GM12891 (cell line): ENCODE measurements around the gene NOL9.

Experiments used
- POLR2A ChIP-seq: IDR thresholded peaks from 2 replicates; pipeline ENCODE4 v1.6.1; 2011; ENCODE audit warnings: low read depth, low read length, control low read depth
- TAF1 ChIP-seq: IDR thresholded peaks from 2 replicates; pipeline ENCODE4 v1.6.1; 2011; ENCODE audit warnings: low read depth, low read length, control low read depth

- no peak for TF ChIP-seq POLR2A
- TF ChIP-seq TAF1 = no peak
These were observed 79.5 kb downstream of the NOL9 start for GRCh38 chr1:6474815-6475282.
